ENCODE data around the gene BSN.
A peak's percentile ranks its signal among the peaks of the same experiment; 100 is the strongest.

Gene BSN

DNA sequence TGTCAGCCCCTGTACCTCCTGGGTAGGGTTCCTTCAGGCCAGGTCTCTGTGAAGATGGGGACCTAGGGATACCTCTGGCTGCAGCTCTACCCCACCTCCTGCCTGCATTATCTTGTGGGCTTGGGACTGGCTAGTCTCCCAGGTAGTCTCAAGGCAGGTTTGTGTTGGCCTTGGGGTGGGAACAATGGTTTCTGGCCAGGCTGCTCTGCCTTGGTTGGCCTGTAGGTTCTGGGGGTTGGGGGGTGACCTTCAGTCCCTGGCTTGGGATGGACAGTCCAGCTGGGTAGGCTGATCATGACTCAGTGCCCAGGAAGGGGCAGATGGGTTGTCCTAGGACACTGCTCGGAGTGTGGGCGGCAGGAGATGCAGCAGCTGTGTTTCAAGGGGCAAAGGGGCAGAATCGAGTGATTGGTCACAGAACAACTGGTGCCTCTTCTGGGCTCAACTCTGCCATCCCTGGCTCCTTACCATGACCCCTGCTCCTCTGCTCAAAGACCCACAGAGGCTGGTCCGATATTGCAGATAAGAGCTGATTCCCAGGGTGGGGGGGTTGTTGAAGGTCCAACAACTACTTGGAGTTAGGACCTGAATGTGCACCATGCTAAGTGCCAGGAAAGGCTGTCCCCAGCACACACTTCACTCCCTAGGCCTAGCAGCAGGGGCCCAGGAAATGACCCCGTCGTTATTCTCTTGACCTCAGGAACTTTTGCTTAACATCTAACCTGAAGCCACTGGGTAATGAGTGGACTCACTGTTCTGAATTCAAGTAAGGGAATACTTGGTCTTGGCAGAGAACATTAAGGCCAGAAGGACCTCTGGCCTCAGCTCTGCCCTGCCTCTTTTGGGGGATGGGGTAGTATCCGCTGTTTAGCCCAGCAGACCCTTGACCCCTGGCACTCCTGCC is 18.1 kb upstream of the BSN start:
- TF ChIP-seq NFIC (IDR thresholded peaks at IDR 0.05) (no peak), TEAD4 (IDR thresholded peaks at IDR 0.05) (no peak), CEBPB (IDR thresholded peaks at IDR 0.05) (no peak), YY1 (IDR thresholded peaks at IDR 0.05; ENCODE audit: low read depth) (no peak), EGR1 (IDR thresholded peaks at IDR 0.05) (no peak), FOXM1 (IDR thresholded peaks at IDR 0.05; ENCODE audit: borderline replicate concordance, low read depth) (no peak), ZBTB7A (IDR thresholded peaks at IDR 0.05; ENCODE audit: low read depth) (no peak), TCF12 (IDR thresholded peaks at IDR 0.05; ENCODE audit: low read depth) (no peak), REST (IDR thresholded peaks at IDR 0.05; ENCODE audit: low read depth) (no peak), EP300 (IDR thresholded peaks at IDR 0.05; ENCODE audit: borderline replicate concordance) (no peak), MAX (IDR thresholded peaks at IDR 0.05) (no peak), TAF1 (IDR thresholded peaks at IDR 0.05; ENCODE audit: low read depth) (no peak)
- TF ChIP-seq, protein P1, sequence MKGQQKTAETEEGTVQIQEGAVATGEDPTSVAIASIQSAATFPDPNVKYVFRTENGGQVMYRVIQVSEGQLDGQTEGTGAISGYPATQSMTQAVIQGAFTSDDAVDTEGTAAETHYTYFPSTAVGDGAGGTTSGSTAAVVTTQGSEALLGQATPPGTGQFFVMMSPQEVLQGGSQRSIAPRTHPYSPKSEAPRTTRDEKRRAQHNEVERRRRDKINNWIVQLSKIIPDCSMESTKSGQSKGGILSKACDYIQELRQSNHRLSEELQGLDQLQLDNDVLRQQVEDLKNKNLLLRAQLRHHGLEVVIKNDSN (IDR thresholded peaks at IDR 0.05): no peak

GRCh38 chr3:49536875-49537533 is 17.3 kb upstream of the BSN start:
- no peak for TF ChIP-seq RAD21 (IDR thresholded peaks at IDR 0.05; ENCODE audit: low read depth)
- TF ChIP-seq MAX (IDR thresholded peaks at IDR 0.05): no peak
- no peak for TF ChIP-seq EP300 (IDR thresholded peaks at IDR 0.05; ENCODE audit: borderline replicate concordance)
- no peak for TF ChIP-seq FOXM1 (IDR thresholded peaks at IDR 0.05; ENCODE audit: borderline replicate concordance, low read depth)
- TF ChIP-seq, protein P1 (IDR thresholded peaks at IDR 0.05): no peak
- no peak for TF ChIP-seq TAF1 (IDR thresholded peaks at IDR 0.05; ENCODE audit: low read depth)
- TF ChIP-seq EGR1 (IDR thresholded peaks at IDR 0.05): no peak
- TF ChIP-seq TEAD4 (IDR thresholded peaks at IDR 0.05): no peak
- no peak for TF ChIP-seq YY1 (IDR thresholded peaks at IDR 0.05; ENCODE audit: low read depth)
- TF ChIP-seq CEBPB (IDR thresholded peaks at IDR 0.05): no peak
- no peak for TF ChIP-seq ZBTB7A (IDR thresholded peaks at IDR 0.05; ENCODE audit: low read depth)
- TF ChIP-seq NFIC (IDR thresholded peaks at IDR 0.05): no peak

DNA sequence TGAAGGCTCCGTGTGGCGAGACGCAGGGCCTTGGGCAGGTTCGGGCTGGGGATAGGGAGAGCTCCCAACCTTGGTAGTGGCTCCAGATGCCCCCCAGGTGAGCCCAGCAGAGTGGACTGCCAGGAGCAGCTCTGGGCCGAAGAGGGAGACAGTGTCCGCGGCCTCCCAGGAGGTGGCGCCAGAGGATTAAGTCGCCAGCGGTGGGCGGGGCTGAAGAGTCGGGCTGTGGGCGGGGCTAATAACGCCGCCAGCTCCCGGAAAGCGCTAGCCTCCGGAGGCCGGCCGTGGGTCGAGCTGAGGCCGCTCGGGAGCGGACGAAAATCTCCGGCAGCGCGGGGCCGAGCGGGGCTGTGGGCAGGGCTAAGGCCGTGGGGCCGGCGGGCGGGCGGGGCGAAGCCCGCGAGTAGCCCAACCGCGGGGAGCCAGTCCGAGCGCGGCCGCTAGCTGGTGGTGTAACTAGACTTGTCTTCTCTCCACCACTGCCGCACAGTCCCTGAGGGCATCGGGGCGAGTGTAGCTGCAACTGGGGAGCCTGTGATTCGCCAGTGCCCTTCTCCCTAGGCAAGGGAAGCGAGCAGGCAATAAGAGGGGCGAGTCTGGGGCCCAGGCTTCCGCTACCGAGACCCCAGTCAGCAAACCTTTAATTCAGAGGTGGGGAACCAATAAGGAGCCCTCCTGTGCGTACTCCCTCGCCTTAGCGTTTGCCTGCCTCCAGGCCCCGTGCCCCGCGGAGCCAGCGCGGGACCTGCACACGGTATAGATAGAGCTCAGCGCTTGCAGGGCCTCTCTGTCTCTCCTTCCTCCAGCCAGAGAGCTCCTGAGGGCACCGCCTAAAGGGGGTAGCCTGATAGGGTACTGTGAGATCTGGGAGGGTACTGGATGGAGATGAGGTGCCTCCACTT is 14.4 kb upstream of the BSN start:
- TF ChIP-seq RAD21 (IDR thresholded peaks at IDR 0.05; ENCODE audit: low read depth) (peak; percentile 95), TAF1 (IDR thresholded peaks at IDR 0.05; ENCODE audit: low read depth) (peak; percentile 59; the same call in 1 of the 2 replicates), EGR1 (IDR thresholded peaks at IDR 0.05) (no peak)

- no peak for TF ChIP-seq EGR1 (IDR thresholded peaks at IDR 0.05)
- TF ChIP-seq TEAD4 (IDR thresholded peaks at IDR 0.05): no peak
- TF ChIP-seq, protein P1 (IDR thresholded peaks at IDR 0.05): no peak
- no peak for TF ChIP-seq TCF12 (IDR thresholded peaks at IDR 0.05; ENCODE audit: low read depth)
- TF ChIP-seq TAF1 (IDR thresholded peaks at IDR 0.05; ENCODE audit: low read depth): no peak
- TF ChIP-seq NFIC (IDR thresholded peaks at IDR 0.05): no peak
- no peak for TF ChIP-seq EP300 (IDR thresholded peaks at IDR 0.05; ENCODE audit: borderline replicate concordance)
- TF ChIP-seq ZBTB7A (IDR thresholded peaks at IDR 0.05; ENCODE audit: low read depth): no peak
- no peak for TF ChIP-seq RAD21 (IDR thresholded peaks at IDR 0.05; ENCODE audit: low read depth)
- TF ChIP-seq REST (IDR thresholded peaks at IDR 0.05; ENCODE audit: low read depth): no peak
- no peak for TF ChIP-seq MAX (IDR thresholded peaks at IDR 0.05)
- no peak for TF ChIP-seq CEBPB (IDR thresholded peaks at IDR 0.05)
- TF ChIP-seq CREB1 (IDR thresholded peaks at IDR 0.05; ENCODE audit: low read depth): no peak
Measured at GRCh38 chr3:49552087-49552486, 2.2 kb upstream of the BSN start.
